ENCODE results near the gene LPCAT2. TPM values are rescaled to one million over a fixed set of nuclear protein-coding genes. Genes with fewer than 3 reads are reported as not detected.
A peak's percentile ranks its signal among the peaks of the same experiment; 100 is the strongest.

LPCAT2 gene, protein sequence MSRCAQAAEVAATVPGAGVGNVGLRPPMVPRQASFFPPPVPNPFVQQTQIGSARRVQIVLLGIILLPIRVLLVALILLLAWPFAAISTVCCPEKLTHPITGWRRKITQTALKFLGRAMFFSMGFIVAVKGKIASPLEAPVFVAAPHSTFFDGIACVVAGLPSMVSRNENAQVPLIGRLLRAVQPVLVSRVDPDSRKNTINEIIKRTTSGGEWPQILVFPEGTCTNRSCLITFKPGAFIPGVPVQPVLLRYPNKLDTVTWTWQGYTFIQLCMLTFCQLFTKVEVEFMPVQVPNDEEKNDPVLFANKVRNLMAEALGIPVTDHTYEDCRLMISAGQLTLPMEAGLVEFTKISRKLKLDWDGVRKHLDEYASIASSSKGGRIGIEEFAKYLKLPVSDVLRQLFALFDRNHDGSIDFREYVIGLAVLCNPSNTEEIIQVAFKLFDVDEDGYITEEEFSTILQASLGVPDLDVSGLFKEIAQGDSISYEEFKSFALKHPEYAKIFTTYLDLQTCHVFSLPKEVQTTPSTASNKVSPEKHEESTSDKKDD
- 10 to 100 TPM in 11 of 12 donors, not detected in 1; 15.1 to 35.7 (median 24.7) TPM for polyA plus RNA-seq (ENCODE audit: insufficient read length in 12 of 12)
- long read RNA-seq, donor 1: 0 reads
- long read RNA-seq, donor 2, full-length matches to known transcripts: 5 of 5 reads
- long read RNA-seq, donor 2, partial matches to known transcripts: 0 of 5 reads
- long read RNA-seq, donor 2, other reads (novel, unspliced or antisense): 0 of 5 reads
- long read RNA-seq, donor 3, full-length matches to known transcripts: 4 of 4 reads
- long read RNA-seq, donor 3, partial matches to known transcripts: 0 of 4 reads
- long read RNA-seq, donor 3, other reads (novel, unspliced or antisense): 0 of 4 reads
- long read RNA-seq, donor 4, full-length matches to known transcripts: 1 of 1 reads
- long read RNA-seq, donor 4, partial matches to known transcripts: 0 of 1 reads
- long read RNA-seq, donor 4, other reads (novel, unspliced or antisense): 0 of 1 reads
- long read RNA-seq, donor 5, full-length matches to known transcripts: 3 of 3 reads
- long read RNA-seq, donor 5, partial matches to known transcripts: 0 of 3 reads
- long read RNA-seq, donor 5, other reads (novel, unspliced or antisense): 0 of 3 reads
- long read RNA-seq, donor 6, full-length matches to known transcripts: 6 of 6 reads
- long read RNA-seq, donor 6, partial matches to known transcripts: 0 of 6 reads
- long read RNA-seq, donor 6, other reads (novel, unspliced or antisense): 0 of 6 reads
- long read RNA-seq, donor 7, partial matches to known transcripts: 0 of 1 reads
- long read RNA-seq, donor 7, other reads (novel, unspliced or antisense): 0 of 1 reads
- long read RNA-seq, donor 8, full-length matches to known transcripts: 5 of 14 reads
- long read RNA-seq, donor 8, partial matches to known transcripts: 9 of 14 reads
- long read RNA-seq, donor 8, other reads (novel, unspliced or antisense): 0 of 14 reads
- long read RNA-seq, donor 9, full-length matches to known transcripts: 5 of 5 reads
- long read RNA-seq, donor 9, partial matches to known transcripts: 0 of 5 reads
- long read RNA-seq, donor 9, other reads (novel, unspliced or antisense): 0 of 5 reads
- long read RNA-seq, donor 10, full-length matches to known transcripts: 4 of 4 reads
- long read RNA-seq, donor 10, partial matches to known transcripts: 0 of 4 reads
- long read RNA-seq, donor 10, other reads (novel, unspliced or antisense): 0 of 4 reads
- long read RNA-seq, donor 11, full-length matches to known transcripts: 4 of 4 reads
- long read RNA-seq, donor 11, partial matches to known transcripts: 0 of 4 reads
- long read RNA-seq, donor 11, other reads (novel, unspliced or antisense): 0 of 4 reads

DNA sequence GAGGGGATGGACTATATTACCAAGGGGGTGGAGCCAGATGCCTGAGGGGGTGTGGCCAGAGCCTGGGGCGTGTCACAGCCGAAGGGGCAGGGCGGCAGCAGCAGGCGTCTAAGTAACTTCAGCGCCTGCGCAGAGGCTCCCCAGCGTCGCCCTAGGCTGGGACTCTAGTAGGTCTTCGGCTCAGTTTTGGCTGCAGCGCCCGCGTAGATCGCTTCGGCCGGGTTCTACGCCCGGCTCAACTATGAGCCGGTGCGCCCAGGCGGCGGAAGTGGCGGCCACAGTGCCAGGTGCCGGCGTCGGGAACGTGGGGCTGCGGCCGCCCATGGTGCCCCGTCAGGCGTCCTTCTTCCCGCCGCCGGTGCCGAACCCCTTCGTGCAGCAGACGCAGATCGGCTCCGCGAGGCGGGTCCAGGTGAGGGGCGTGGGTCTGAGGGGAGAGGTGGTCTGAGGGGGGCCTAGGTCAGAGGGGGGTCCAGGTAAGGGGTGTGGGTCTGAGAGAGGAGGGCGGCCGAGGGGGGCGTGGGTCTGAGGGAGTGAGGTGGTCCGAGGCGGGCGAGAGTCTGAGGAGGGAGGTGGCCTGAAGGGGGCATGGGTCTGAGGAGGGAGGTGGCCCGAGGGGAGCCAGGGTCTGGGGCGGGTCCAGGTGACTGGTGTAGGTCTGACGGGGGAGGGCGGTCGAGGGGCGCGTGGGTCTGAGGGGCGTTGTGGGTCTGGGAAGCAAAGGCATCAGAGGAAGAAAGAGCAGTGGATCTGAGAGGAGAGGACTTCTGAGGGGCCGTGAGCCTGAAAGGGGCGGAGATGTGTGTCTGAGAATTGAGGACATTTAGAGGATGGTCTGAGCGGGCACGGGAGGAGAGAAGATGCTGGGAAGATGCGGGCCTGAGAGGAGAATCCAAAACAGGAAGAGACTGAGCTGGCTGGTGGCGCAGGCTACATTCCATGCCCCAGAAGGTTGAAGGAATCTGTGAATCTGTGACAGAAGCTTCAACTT is at the start of gene LPCAT2:
Gene LPCAT2 (plus strand): TSS at position 132 of the 991 bp plus-strand sequence. CDS start 110 bp downstream, at position 242.
- peak; percentile 91 for DNase-seq

DNA sequence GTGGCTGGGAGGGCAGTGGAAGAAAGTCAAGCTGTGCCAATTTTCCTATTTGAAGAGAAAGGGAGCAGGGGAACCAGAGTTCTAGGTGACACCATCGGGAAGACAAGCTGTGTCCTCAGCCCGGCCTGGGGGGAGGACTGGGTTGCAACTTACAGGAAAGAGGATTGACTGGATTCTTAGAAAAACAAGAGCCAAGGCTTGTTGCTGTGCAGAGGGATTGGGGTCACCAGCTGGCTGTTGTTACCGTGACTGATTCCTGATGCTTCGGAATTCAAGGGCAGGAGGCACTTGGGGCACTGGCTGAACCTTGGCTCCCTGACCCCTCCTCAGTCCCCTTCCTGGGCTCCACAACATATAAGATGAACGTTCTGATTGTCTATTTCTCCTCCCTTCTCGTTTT is 46.6 kb upstream of the LPCAT2 start:
- no peak for DNase-seq

DNA sequence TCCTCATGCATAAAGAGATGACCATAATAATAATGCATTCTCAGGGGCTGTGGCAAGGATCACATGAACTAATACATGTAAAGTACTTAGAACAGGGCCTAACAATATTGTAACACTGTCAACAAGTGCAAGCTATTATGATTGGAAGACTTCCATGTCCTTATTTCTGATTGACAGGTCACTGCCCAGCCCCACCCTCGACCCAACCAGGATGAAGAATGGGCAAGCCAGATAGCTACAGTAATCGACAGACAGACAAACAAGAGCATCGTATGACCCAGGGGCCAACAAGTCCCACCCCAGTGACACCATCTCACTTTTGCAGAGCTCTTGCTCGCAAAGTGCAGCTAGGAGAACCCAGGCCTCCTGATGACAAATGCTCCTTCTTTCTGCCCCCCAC is 44.5 kb upstream of the LPCAT2 start:
- DNase-seq: no peak

DNA sequence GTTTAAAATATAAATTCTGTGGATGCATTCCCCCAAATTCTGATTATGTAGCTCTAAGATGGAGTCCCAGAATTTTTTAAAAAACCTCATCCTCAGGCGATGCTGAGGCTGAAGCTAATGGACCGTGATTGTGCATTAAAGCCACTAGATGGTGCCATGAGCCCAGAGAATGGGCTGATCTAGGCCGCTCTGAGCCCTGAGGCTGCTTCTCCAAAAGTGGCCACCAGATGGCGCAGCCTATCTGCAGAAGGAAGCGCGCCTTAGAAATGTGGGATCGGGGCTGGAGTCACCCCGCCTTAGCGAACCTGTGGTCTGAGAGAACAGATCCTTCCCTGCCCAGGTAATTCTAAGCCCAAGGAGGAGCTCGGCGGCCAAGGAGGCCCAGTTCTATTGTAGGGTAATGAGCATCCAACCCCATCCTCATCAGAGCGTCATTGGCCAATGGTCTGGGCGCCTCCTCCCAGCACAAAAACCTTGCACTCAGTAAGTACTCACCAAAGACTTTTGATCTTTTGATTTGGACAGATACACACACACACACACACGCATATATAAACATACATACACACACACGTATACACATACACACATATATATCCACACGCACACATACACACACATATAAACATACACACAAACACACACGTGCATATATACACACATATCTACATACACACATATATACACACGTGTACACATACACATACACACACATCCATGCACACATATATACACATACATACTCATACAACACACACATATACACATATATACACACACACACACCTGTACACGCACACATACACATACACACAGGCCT is 43.6 kb upstream of the LPCAT2 start:
- DNase-seq: peak; percentile 94

DNA sequence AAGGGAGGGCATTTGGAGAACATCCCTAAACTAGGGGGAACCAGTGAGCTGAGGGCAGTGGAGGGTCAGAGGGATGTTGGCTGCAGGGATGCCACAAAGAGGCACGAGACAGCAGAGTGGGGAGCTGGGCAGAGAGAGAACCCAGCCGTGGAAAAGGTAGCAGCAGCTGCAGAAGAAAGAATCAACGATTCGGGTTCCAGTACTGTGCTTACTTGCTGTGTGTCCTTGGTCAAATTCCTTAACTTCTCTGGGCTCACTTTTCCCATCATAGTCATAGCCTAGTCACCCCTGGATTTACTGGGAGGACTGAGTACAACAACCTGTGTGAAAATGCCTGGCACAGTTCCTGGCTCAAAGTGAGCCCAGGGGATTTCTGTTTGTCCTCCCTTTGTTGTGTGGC is 42.7 kb upstream of the LPCAT2 start:
- DNase-seq: no peak

DNA sequence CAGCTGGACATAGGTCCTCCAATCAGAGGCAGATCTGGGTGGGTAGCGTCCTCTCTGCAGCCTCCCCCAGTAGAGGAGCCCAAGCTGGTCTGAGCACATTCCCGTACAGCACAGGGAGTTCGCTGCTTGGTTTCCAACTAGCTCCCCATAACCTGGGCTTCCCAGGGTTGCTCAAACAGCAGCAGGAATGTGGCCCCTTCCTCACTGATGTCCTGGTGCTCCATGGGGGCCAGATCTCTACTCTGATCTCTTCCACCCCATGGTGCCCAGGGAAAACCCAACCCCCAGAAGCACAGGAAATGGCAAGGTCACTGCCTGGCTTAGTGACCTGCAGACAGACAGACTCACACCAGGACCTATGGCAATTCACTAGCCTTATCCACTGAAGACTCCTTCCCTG is 41.0 kb upstream of the LPCAT2 start:
- no peak for DNase-seq

DNA sequence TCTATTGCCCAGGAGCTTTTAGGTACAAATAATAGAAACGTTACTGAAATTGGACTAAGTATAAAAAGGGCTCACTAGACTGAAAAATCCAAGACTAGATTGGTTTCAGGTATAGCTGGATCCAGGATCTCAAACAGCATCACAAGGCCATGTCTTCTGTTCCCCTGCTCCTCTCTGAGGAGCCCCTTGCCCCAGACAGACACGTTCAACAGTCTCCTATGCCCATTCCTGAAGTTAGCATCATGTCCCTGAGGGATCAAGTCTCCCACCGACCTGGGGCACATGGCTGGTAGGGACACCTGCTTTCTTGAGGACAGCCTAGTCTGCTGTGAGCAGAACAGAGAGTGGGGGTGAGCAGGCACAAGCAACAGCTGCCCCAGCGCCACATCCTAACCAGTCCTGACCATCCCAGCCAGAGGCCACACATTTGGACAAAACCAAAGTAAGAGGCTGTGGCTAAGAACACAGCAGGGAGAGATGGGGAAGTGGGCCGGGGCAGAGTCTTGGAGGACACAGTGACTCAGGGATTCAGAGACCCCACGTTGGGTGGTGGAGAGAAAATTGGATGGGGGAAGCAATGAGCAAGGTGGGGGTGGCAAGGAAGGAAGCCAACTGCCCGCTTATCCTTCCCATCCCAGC is 40.4 kb upstream of the LPCAT2 start:
- no peak for DNase-seq

DNA sequence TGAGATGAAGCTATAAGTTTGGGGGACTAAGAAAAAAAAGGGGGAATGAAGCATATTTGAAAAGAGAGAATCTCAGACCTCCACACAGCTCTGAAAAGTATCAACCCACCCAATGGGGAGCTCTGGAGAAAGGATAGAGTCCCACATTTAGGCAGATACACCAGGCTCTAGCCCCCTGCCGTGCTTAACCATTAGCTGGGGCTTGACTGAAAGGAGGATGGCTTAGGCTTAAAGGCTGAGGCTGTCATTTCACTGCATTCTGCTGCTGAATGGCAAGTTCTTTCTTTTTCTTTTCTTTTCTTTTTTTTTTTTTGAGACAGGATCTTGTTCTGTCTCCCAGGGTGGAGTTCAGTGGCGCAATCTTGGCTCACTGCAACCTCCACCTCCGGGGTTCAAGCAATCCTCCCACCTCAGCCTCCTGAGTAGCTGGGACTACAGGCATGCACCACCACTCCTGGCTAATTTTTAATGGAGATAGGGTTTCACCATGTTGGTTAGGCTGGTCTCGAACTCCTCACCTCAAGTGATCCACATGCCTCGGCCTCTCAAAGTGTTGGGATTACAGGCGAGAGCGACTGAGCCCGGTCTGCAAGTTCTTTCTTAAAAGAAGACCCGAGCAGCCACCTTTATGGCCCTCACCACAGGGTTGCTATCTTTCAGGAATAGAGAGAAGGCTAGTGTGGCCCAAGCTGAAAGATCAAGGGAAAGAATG is 38.9 kb upstream of the LPCAT2 start:
- DNase-seq: no peak

DNA sequence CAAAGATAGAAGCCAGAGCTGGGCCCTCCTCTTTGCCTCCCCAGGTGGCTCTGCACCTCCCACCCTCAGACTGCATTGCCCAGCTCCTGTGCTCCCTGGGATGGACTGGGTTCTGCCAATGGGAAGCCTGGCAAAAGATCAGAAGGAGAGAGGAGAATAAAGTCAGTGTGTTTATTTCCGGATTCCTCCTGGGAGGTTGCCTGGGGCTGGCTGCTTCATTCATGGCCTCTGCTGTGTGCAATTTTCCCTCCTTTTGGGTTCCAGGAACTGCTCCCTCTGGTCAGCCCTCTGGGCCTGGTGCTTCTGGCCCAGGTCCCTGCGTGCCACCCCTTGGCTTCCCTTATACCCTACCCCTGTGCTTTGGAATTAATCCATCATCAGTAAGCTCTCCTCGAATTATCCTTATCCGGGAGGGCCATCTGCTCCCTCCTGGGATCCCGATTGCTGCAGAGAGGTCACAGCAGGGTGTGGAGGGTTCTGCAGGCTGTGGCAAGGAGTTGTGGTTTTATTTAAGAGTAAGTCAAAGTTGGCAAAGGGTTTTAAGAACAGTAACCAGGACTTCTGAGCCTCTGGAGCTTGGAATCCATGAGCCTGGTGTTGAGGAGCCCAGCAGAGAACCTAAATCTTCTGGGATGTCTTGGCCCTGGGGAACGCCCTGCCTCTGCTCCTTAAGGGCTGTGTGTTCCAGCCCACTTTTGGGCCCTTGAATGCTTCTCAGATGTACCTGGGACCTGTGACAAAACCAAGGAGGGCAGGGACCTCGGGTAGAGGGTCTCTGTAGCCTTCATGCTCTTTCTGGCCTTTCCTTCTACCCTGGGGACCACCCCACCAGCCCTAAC is 38.1 kb upstream of the LPCAT2 start:
- DNase-seq: no peak

DNA sequence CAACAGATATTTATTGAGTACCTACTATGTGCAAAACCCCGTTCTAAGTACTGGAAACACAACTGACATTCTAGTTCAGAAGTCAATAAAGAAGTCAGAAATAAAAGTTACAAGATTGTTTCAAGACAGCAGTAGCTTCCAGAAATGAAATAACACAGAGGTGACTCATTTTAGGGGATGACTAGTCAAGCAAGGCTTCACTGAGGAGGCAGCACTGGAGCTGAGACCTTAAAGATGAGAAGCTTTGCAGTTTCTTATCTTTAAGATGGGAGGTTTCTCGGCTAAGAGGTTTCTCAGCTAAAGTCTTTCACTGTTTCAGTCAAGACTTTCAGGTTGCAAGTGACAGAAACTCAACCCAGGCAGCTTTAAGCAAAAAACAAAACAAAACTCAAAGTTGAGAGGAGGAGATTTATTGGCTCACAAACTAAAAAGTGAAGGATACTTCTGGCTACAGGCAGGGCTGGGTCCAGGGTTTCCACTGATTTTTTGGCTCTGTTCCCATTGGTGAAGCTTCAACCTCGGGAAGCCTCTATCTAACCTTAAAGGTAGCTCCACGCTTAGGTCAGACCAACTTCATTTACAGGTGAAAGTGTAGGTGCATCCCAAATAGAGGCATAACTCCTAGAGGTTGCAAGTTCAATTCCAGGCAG is 37.3 kb upstream of the LPCAT2 start:
- no peak for DNase-seq

DNA sequence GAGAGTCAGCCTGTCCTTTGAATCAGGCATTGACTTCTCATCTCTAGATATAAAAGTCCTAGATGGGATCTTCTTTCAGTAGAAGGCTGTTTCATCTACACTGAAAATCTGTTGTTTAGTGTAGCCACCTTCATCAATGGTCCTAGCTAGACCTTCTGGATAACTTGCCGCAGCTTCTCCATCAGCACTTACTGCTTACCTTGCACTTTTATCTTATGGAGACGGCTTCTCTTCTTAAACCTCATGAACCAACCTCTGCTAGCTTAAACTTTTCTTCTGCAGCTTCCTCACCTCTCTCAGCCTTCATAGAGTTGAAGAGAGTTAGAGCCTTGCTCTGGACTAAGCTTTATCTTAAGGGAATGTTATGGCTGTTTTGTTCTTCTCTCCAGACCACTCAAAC is 35.3 kb upstream of the LPCAT2 start:
- no peak for DNase-seq

DNA sequence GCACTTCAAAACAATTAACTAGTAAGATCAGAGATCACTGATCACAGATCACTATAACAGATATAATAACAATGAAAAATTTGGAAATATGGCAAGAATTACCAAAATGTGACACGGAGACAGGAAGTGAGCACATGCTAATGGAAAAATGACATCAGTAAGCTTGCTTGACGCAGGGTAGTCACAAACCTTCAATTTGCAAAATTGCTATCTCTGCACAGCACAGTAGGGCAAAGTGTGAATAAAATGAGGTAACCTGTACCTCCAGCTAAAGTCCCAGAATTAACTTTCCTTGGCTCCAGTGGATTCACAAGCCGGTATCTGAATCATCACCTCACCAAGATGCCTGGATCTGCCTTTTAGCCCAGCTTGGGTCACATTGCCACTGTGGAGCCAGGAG is 34.1 kb upstream of the LPCAT2 start:
- DNase-seq: no peak

DNA sequence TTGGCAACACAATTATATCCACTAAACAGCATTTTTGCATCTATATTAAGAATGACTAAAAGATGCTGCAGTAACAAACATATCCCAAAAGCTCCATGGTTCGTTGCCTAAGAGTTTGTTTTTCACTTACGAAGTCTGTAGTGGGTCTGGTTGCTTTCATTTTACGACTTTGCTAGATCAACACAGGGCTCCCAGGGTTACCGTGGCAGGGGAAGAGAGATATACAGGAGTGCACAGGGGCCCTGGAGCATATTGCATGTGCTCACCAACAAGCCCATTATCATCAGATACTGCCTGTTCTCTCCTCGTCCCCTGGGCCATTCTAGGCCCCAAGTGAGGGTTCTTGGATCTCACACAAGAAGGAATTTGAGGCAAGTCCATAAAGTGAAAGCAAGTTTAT is 33.0 kb upstream of the LPCAT2 start:
- DNase-seq: peak; percentile 52

DNA sequence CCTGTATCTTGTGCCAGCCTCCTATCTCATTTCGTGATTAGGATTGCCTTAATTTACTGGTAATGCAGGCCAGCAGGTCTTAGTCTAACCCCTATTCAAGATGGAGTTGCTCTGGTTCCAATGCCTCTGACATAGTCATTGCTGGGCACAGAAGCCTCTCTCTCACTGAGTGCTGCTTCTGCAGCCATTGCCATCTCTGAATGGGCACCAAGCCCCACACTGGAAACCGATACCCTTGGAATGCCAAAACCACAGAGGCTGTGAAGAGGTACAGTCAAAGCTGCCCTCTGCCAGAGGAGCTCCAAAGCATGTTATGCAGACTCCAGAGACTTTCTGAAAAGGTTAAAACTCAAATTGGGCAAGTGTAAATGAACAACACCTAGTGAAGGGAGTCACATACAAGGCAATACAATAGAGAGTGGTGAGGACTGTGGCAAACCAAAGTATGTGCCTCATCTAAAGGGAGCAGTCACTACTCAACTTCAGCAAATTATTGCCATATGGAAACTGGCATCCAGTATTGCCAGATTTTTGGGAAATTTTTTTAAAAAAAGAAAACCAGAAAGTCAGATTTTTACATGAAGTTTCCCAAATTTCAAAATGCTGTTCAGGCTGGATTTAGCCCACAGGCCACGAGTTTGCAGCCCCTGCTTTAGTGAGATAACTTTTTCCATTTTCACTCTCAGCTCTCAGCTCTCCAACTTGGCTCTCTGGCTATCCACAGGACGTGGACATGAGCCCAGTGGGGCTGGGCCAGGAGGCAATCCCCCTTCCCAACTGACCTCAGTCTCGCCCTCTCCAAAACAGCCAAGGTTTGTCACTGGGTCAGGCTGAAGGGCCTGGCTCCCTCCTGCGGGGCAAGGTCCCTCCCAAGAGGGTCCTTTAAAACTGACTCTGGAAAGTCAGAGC is 32.0 kb upstream of the LPCAT2 start:
- DNase-seq: peak; percentile 90

DNA sequence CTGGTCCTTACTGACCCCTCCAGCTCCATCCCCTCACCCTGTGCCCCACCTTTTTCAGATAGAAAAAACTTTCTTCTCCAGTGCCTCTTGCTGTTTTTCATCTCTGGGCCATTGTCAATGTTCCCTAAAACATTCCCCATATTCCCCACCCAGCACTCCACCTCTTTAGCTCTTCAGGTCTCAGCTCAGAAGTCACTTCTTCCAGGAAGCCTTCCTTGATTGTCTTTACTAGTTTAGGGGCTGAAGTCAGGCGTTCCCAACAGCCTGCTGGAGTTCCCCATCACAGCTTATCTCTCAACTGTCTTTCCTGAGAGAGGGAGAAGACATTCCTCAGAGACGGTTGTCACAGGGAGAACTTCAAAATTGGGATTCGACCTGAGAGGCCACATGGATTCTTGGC is 31.1 kb upstream of the LPCAT2 start:
- DNase-seq: no peak
